HG03558 (cell line): Measurements from ENCODE around the gene ARL4D.
"Not testable (repeated sequence)": the region's sequence is repeated elsewhere in the genome, so short reads cannot be mapped to it uniquely, and the experiment has no call there.

Source experiments
- ATAC-seq: cut with Tn5 transposase; IDR thresholded peaks from one replicate; pipeline ENCODE4 v1.9.1; 2021; ENCODE audit warnings: moderate number of reproducible peaks; ENCODE audit not compliant: unreplicated experiment; ENCODE audit errors: extremely low read depth

Gene ARL4D, protein sequence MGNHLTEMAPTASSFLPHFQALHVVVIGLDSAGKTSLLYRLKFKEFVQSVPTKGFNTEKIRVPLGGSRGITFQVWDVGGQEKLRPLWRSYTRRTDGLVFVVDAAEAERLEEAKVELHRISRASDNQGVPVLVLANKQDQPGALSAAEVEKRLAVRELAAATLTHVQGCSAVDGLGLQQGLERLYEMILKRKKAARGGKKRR

DNA sequence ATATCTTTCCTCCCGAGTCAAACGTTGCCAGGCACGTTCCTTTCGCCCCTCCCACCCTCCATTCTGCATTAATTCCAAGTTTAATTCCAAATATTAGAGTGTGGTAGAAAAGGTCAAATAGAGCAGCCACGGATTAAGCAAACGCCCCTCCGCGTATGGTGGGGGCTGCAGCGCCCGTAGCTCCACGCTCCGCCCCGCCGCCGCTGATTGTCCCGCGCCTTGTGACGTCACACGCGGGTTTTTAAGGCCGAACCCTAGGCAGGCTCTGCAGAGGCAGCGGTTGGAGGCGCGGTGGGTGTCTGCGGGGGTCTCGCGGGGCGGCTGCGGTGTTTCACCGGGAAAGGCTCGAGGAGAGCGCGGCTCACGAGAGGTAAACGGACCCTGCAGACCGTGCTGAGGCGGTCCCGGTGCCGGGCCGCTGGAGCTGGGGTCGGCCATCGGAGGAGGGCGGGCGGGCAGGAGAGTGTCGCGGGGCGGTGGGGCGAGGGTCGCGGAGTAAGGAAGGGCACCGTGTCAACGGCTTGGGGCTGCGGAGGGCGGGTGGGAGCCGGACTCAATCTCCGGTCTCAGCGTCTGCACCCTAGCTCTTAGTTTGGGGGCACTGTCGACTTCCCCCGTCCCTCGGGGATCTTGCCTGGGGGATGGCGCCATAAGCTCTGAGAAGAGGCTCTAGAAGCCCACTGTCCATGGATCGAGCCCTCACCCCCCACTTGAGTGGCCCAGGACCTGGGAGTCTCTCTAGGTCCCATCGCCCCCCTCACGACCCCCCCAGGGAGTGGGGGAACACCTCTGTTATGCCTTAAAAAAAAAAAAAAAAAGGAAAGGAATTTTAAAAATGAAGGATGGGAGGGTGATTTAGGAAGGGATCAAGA lies at the start of gene ARL4D:
Gene ARL4D, plus strand, starts transcription at position 270 of the 872 bp plus-strand sequence. CDS start 740 bp downstream, outside the sequence.
- ATAC-seq = no peak

DNA sequence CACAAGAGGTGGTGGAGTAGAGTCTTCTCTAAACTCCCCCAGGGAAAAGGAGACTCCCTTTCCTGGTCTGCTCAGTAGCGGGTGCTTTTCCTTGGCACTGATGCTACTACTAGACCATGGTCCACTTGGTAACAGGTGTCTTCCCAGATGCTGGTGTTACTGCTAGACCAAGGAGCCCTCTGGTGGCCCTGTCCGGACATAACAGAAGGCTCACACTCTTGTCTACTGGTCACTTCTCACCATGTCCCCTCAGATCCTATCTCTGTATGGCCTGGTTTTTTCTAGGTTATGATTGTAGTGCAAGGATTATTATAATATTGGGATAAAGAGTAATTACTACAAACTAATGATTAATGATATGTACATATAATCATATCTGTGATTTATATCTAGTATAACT lies 49.7 kb upstream of the ARL4D start:
- ATAC-seq = no peak

DNA sequence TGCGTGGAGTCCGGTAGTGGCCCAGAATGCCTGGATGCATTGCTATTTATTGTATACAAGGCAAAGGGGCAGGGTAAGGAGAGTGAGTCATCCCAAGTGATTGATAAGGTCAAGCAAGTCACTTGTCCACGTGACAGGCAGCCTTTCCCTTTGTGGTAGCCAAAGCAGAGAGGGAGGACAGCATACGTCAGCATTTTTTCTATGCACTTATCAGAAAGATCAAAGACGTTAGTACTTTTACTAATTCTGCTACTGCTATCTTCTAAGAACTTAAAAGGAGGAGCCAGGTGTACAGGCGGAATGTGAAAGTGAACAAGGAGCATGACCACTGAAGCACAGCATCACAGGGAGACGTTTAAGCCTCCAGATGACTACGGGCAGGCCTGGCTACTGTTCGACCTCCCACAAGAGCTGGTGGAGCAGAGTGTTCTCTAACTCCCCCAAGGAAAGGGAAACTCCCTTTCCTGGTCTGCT lies 47.9 kb upstream of the ARL4D start:
- no peak for ATAC-seq

DNA sequence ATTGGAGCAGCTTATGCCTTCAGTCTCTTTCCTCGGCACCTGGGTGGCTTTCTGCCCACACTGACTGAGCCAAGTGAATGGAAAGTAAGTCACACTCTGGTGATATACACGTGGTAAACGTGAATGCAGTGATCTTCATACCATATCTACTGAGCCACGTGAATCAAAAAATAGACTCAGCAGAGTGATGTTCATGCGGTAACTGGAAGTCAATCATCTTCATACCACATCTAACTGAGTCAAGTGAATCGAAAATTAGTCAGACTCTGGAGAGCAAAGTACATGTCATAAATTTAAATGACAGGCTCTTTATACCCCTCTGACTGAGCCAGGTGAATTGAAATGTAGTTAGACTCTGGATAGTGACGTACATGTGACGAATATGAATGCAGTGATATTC lies 47.1 kb upstream of the ARL4D start:
- no peak for ATAC-seq

DNA sequence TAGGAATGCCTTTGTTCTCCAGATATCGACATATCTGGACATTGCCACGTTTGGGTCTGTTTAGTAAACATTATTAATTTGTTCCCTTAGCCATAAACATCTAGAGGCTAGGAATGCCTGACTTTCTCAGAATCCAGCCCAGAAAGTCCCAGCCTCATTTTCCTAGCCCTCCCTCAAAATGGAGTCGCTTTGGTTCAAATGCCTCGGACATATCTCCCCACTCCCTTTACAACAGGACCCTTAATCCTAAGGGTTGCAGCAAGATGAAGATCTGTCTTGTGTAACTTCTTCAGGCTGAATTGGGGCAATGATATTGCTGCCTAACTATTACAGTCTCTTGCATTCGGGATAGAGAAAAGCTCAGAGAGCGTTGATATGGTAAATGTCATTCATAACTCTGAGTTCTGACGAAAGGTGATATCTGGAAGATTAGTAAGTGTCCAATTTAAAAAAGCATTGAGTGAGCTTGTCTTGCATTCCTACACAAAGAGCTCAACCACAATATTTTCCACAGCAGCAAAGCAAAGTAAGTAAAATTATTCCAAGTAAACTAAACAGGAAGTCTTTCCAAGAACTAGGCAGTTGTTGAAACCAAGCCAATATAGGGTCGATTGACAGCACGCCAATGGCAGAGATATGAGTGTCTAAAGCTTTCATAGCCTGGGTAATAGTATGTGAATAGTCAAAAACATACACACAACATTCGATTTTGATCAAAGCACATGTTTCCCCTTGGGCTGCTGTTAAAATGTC lies 46.0 kb upstream of the ARL4D start:
- no peak for ATAC-seq

DNA sequence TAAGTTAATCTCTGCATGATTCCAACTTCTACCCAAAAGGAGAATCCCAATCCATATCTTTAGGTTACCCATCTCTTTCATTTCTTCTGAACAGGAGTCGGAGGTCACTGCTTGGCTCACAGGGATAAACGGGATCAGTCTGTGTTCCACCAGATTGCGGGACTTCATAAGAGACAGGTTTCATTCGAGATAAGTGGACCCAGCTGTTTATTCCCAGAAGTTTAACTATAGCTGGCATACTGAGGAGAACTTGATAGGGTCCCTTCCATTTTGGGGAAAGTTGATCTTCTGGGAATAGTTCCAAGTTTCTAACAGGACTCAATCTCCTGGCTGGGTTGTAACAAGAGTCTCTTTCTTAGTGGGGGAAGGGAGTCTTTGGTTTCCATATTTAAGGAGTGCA lies 45.4 kb upstream of the ARL4D start:
- no peak for ATAC-seq

DNA sequence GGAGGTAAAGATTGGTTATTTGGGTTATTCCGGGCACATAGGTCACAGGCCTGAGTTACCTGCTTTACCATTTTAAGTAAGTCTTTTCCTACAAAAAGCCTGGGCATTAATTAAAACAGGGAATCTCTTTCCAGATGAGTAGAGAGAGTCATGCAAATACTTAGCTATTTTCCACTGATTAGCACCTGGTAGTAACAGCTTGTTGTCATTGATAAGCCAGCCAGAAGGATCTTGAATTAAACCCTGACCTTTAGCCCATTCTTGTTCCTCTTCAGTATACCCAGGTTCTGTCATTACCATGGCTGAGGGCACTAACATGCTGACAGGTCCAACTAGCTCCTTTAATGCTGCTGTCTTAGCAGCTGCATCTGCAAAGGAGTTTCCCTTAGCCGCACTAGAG lies 44.4 kb upstream of the ARL4D start:
- ATAC-seq = no peak

DNA sequence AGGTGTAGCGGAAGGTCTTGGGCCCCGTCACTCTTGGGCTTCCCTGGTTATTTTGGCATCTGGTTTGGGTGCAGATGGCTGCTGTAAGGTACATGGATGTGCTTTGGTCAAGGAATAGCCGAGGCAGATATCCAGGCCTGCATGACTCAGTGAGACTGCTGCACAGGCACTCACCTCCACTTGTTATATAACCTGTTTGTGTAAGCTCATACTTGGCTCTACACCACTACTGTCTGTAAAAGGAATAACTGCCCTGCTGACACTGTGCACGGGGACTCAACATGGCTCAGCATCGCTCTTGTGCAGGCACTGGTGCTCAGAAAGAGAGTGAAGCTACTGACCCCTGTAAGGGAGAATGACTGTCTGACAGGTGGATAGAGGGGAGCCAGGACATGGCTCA lies 42.3 kb upstream of the ARL4D start:
- no peak for ATAC-seq

DNA sequence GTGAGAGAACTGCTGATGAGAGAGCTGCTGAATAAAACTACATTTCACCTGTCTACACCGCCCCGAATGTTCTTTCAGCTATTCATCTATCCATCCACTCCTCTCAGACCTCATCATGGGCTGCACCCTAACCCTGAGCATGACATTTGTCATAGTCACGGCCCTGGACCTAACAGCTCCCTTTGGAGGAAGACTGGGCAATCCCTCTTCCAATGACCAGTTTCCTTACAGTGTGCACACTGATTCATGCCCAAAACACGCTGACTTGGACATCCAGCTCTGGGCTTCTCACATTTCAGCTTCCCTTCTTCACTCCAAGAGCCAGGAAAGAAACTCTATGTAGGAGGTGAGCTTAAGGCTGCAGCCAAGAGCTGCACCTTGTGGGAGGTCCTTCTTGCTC lies 41.8 kb upstream of the ARL4D start:
- no peak for ATAC-seq

DNA sequence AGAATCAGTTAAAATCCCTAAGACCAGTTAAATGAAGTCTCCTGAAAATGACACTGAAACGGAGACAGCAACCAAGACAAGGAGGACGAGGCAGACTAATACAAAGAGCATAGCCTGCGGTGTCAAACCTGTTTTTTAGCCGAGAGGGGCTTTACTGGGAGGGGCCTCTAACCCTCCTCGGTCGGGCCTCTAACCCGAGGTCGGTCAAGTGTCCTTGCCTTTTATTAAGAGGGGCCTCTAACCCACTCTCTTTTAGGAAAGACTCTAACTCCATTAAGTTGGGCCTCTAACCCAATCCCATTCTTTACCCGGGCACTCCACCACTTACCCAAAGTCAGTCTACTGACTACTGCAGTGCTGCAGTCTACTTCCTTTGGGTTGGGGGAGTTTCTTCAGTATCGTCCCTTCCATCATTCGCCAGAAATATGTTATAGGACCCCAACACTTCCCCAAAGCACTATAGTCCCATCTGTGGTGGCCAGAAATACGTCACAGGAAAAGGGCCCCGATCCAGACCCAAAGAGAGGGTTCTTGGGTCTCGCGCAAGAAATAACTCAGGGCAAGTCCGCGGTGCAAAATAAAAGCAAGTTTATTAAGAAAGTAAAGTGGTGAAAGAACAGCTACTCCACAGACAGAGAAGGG lies 39.2 kb upstream of the ARL4D start:
- ATAC-seq = no peak

DNA sequence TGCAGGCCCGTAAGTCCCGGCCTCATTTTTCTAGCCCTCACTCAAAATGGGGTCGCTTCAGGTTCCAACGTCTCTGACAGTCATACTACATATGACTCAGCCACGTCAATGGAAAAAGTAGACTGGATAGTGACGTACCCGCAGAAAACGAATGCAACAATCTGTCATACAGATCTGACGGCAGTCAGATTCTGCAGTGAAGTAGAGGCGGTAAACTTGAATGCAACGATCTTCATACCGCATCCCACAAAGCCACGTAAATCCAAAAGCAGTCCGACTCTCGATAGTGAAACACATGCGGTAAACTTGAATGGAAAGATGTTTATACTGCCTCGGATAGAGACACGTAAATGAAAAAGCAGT lies 38.4 kb upstream of the ARL4D start:
- ATAC-seq = peak; percentile 17

DNA sequence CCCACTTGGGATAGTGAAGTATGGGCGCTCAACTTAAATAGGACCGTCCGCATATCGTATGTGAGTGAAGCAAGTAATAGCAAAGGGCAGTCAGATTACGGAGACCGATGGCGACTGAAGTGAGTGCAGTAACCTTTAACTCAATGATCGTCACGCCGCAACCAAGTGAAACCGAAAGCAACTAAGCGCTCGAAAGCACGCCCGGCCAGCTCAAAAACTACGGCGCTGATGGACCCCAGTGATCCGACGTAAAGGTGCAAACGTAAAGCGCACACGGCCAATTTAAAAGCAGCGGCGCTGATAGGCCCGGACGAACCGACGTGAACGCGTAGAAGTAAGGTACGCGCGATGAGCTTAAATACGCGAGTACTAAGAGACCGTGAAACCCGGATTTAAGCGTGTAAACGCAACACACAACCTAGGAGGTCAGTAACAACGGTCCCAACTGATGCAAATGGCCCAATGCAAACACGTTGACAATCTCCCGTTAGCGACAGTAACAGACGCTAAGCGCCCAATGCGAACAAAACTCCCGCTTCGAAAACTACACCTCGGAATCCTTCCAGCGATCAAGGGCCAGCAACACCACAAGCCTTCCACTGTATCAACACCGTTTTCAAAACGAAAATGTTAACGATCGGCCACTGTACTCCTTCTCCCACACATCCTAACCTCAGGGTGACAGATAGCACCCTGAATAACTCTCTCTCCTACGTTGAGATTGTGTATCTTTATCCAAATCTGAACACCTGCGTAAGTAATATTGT lies 37.9 kb upstream of the ARL4D start:
- peak; percentile 56 for ATAC-seq

DNA sequence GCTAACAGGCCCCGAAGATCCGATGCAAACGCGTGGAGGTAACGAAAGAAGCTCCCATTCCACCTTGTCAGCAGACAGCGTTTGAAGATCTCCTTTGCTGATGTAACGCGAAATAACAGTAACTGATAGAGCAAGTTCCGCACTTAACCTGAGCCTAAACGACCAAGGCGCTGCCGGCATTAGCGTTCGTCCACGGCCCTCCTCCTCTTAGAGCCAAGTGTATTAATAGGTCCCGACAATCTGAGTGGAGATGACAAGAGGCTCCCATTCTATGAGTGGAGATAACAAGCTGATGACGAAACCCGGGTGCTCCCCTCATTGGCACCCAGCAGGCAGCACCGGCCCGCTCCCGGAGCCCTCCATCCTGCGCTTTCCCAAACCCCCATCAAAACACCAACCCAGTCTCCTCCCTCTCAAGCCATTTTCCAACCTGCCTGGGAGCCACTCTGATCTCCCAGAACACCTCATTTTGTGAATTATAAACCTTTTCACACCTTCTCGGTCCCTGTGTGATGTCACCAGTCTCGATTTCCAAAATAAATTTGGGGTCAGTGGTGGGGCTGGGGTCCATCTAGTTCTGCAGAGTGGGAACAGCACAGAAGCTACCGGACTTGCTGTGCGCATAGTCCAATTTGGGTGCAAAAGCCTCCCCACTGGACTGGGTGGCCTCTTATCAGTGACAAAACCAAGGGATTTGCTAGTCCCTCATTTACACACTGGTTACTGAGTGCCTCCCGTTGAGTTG lies 35.4 kb upstream of the ARL4D start:
- ATAC-seq = no peak

DNA sequence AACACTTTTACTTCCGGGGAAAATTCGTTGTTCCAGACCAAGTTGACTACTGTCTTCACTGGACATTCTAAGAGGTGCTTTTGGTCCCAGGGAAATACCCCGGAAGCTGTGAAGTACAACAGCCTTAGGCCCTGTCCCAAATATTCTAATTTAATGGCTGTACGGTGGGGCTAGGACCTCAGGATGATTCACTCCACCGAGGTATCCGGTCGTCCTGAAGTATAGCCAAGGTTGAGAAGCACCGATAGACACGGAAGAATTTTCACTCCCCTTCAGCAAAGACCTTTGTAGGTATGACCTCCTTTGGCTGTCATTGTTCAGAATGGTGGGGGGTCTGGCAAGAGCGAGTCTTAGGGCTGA lies 34.9 kb upstream of the ARL4D start:
- no peak for ATAC-seq

DNA sequence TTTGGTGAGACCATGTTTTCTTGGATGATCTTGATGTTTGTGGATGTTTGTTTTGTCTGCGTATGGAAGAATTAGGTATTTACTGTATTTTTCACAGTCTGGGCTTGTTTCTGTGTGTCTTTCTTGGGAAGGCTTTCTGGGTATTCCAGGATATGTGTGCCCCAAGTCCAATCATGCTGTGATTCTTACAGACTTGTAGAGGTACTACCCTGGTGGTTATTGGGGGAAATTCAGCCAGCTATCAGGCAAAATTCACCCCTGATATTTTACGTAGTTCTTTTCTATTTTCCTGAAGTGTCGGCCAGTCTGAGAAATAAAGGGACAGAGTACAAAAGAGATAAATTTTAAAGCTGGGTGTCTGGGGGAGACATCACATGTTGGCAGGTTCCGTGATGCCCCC lies 33.4 kb upstream of the ARL4D start:
- no peak for ATAC-seq

DNA sequence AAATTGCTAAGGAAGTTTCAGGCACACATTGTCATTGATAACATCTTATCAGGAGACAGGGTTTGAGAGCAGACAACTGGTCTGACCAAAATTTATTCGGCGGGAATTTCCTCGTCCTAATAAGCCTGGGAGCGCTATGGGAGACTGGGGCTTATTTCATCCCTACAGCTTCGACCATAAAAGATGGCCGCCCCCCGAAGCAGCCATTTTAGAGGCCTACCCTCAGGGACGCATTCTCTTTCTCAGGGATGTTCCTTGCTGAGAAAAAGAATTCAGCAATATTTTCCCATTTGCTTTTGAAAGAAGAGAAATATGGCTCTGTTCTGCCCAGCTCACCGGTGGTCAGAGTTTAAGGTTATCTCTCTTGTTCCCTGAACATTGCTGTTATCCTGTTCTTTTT lies 32.9 kb upstream of the ARL4D start:
- ATAC-seq = not testable (repeated sequence)

DNA sequence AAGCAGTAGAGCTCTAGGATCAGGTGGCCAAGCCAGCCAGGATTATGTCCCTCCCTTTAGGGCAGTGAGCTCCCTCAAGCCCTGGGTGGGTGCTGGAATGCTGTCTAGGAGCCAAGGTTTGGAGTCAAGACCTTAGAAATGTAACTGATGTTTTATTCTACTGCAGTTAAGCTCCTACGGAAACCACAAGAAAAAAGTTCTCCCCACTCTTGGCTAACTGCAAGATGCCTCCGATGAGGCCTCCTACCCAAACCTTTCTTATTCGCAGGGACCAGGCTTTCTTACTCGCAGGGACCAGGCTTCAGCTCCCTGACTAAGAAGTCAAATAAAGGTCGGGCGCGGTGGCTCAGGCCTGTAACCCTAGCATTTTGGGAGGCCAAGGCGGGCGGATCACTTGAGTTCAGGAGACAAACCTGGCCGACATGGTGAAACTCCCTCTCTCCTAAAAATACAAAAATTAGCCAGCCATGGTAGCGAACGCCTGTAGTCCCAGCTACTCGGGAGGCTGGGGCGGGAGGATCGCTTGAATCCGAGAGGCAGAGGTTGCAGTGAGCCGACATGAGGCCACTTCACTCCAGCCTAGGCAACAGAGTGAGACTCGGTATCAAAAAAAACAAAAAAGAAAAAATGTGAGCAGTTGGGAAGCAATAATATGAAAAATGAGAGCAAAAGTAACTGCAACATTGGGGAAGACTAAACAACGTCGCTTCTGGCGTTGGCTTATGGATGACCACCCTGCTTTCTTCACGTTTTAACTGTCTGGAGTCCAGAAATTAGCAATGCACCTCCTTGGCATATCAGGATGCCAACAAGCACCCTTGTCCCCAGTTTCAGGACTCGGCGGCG lies 31.7 kb upstream of the ARL4D start:
- ATAC-seq = no peak

DNA sequence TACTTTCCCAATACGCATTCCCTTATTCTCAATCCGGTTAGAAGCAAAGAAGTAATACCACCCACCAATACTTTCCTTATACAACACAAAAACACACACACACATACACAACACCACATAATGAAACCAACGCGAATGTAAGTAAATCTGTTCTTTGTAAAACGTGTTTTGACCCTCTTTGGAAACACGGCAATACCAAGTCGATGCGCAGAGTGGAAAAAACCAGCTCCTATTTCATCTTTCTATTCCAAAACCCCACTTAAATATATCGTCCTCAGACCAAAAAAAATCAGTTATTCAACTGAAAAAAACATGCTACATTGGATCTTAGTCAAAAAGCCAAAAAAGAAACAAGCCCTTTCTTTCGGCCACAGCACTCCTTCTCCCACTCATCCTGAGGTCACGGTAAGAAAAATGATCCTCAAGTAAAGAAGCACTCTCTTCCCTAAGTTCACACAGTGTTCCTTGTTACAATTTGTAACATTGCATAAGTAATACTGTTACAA lies 31.0 kb upstream of the ARL4D start:
- ATAC-seq = peak; percentile 31
